MCF 10A (cell line): ENCODE measurements around the gene DCAF4L1. TPM values are rescaled to one million over a fixed set of nuclear protein-coding genes. Genes with fewer than 3 reads are reported as not detected.

Source experiments
- BruUV-seq: library from RNA; stranded (reverse); fragments of 400-500 nt; replicated peaks from 2 replicates; lab custom pipeline; 2021; lab: Mats Ljungman, UMichigan
- CTCF ChIA-PET: fragments of 300-600 bp; sonication (Branson Sonifier 250); formaldehyde crosslinking; extraction: SDS; loops from one replicate; lab custom pipeline; 2021; ENCODE audit warnings: antibody characterized with exemption, inconsistent platforms; lab: Yijun Ruan, JAX
- POLR2A ChIA-PET: fragments of 300-600, 350-650 bp; sonication (Branson Sonifier 250); formaldehyde crosslinking; extraction: SDS; loops from one replicate; lab custom pipeline; 2020; ENCODE audit warnings: antibody characterized with exemption, inconsistent platforms; lab: Yijun Ruan, JAX
- DNase-seq: peaks from one replicate; pipeline ENCODE4 v3.0.0-alpha.2; 2018; ENCODE audit not compliant: unreplicated experiment
- H3K27ac Mint-ChIP-seq: one replicate; pipeline ENCODE4 v1.8.0; 2022; ENCODE audit warnings: mild to moderate bottlenecking, low read depth, mixed read lengths; ENCODE audit not compliant: unreplicated experiment
- H3K27me3 Mint-ChIP-seq: one replicate; pipeline ENCODE4 v1.8.0; 2022; ENCODE audit warnings: mixed read lengths; ENCODE audit not compliant: insufficient read depth, unreplicated experiment
- H3K36me3 Mint-ChIP-seq: one replicate; pipeline ENCODE4 v1.8.0; 2022; ENCODE audit warnings: mild to moderate bottlenecking, moderate library complexity, mixed read lengths; ENCODE audit not compliant: insufficient read depth, unreplicated experiment
- H3K4me1 Mint-ChIP-seq: one replicate; pipeline ENCODE4 v1.8.0; 2022; ENCODE audit warnings: mixed read lengths; ENCODE audit not compliant: insufficient read depth, unreplicated experiment
- H3K4me3 Mint-ChIP-seq: one replicate; pipeline ENCODE4 v1.8.0; 2022; ENCODE audit warnings: mild to moderate bottlenecking, moderate library complexity, mixed read lengths; ENCODE audit not compliant: unreplicated experiment
- H3K9me3 Mint-ChIP-seq: one replicate; pipeline ENCODE4 v1.8.0; 2022; ENCODE audit warnings: mixed read lengths; ENCODE audit not compliant: unreplicated experiment
- CTCF ChIP-seq: fragments of 200-600 bp; IDR thresholded peaks from one replicate; pipeline ENCODE4 v1.8.0; 2022; ENCODE audit warnings: antibody characterized with exemption, mild to moderate bottlenecking; ENCODE audit not compliant: unreplicated experiment
- intact Hi-C: fragments of 100-400 bp; cut with micrococcal nuclease; formaldehyde crosslinking; loops from 2 replicates; pipeline ENCODE4 v1.14.1; 2022
- total RNA-seq: library from RNA; stranded (reverse); gene quantifications from 2 replicates; pipeline ENCODE4 v1.2.3, GENCODE V29; 2022

The DCAF4L1 gene
- total RNA-seq, 1 experiment from 2014 or later = 0.72 TPM

GRCh38 chr4:41994461-41994985, 13.0 kb downstream of the DCAF4L1 start:
- BruUV-seq = no TSS peak
- Mint-ChIP-seq H3K4me3 (no peak overlapping the region), H3K4me1 (peaks cover 12% of the 10 kb centered on the region), H3K27ac (no peak overlapping the region), H3K9me3 (no peaks in the 10 kb centered on the region), H3K36me3 (peaks cover 5% of the 10 kb centered on the region), H3K27me3 (no peaks in the 10 kb centered on the region)
- ChIA-PET POLR2A (no interaction called here), CTCF (interaction anchor here (0.6 to 1.3 kb wide), 4 partner anchors 12 to 1964 kb away, joined by 3 to 5 read pairs (median 3); no protein-coding TSS in a partner anchor)
- intact Hi-C loops = loop anchor here (5.0 to 10.0 kb wide), 2 partner anchors 57 to 290 kb away; partner anchors contain the start of gene TMEM33
- no peak for TF ChIP-seq CTCF
- no peak for DNase-seq

GRCh38 chr4:41998019-41998418, 16.5 kb downstream of the DCAF4L1 start:
- intact Hi-C loops = loop anchor here (10.0 kb wide), 1 partner anchor 287 kb away; no protein-coding TSS in a partner anchor
- no peak overlapping the region for H3K4me3 Mint-ChIP-seq
- H3K4me1 Mint-ChIP-seq = peaks cover 6% of the 10 kb centered on the region
- H3K27ac Mint-ChIP-seq = no peak overlapping the region
- peaks cover 13% of the 10 kb centered on the region for H3K36me3 Mint-ChIP-seq
- no TSS peak for BruUV-seq
- TF ChIP-seq CTCF = no peak
- ChIA-PET POLR2A (interaction anchor here (0.6 to 1.0 kb wide), 4 partner anchors 49 to 266 kb away, joined by 3 read pairs; no protein-coding TSS in a partner anchor), CTCF (interaction anchor here (0.6 to 0.9 kb wide), 5 partner anchors 9 to 834 kb away, joined by 3 read pairs; no protein-coding TSS in a partner anchor)
- no peak for DNase-seq
- no peaks in the 10 kb centered on the region for H3K9me3 Mint-ChIP-seq
- no peaks in the 10 kb centered on the region for H3K27me3 Mint-ChIP-seq

GRCh38 chr4:41999321-41999720, 17.8 kb downstream of the DCAF4L1 start:
- peaks cover 26% of the 10 kb centered on the region for H3K36me3 Mint-ChIP-seq
- ChIA-PET CTCF (no interaction called here), POLR2A (interaction anchor here (1.0 kb wide), 1 partner anchor 8 kb away, joined by 3 read pairs; no protein-coding TSS in a partner anchor)
- DNase-seq = no peak
- no peak for TF ChIP-seq CTCF
- no peak overlapping the region for H3K27ac Mint-ChIP-seq
- no peaks in the 10 kb centered on the region for H3K27me3 Mint-ChIP-seq
- BruUV-seq = no TSS peak
- H3K4me3 Mint-ChIP-seq = no peak overlapping the region
- H3K4me1 Mint-ChIP-seq = peaks cover 8% of the 10 kb centered on the region
- intact Hi-C loops = loop anchor here (10.0 kb wide), 1 partner anchor 285 kb away; no protein-coding TSS in a partner anchor
- H3K9me3 Mint-ChIP-seq = no peaks in the 10 kb centered on the region

GRCh38 chr4:42008011-42008786, 26.6 kb downstream of the DCAF4L1 start:
- no TSS peak for BruUV-seq
- TF ChIP-seq CTCF = no peak
- ChIA-PET CTCF (interaction anchor here (0.9 kb wide), 1 partner anchor 10 kb away, joined by 3 read pairs; no protein-coding TSS in a partner anchor), POLR2A (interaction anchor here (2.4 kb wide), 1 partner anchor 18 kb away, joined by 9 read pairs; the partner anchor contains the start of gene SLC30A9)
- Mint-ChIP-seq H3K4me3 (no peak overlapping the region), H3K9me3 (no peaks in the 10 kb centered on the region), H3K27ac (no peak overlapping the region), H3K27me3 (no peaks in the 10 kb centered on the region), H3K4me1 (peaks cover 19% of the 10 kb centered on the region), H3K36me3 (peaks cover 39% of the 10 kb centered on the region)
- intact Hi-C loops = no loop called here
- no peak for DNase-seq
